NCI-H446 (cell line): Measurements from ENCODE around the gene CRYAA.

Experiments used
- DNase-seq, 2 experiments: peaks; one replicate each; lab custom pipeline; 2025; lab: John Stamatoyannopoulos, UW

Gene CRYAA

GRCh38 chr21:43203591-43203990, 34.8 kb downstream of the CRYAA start:
- DNase-seq, result no peak

GRCh38 chr21:43204638-43205037, 35.8 kb downstream of the CRYAA start:
- no peak for DNase-seq

- DNase-seq, result no peak
Measured at GRCh38 chr21:43206231-43207042, 37.6 kb downstream of the CRYAA start.

GRCh38 chr21:43207043-43207315, 38.2 kb downstream of the CRYAA start:
- DNase-seq, result no peak

- DNase-seq, result no peak
Measured at GRCh38 chr21:43207868-43208267, 39.1 kb downstream of the CRYAA start.

GRCh38 chr21:43208561-43209332, 39.9 kb downstream of the CRYAA start:
- DNase-seq, result no peak

- DNase-seq, result no peak
Measured at GRCh38 chr21:43209575-43210453, 41.0 kb downstream of the CRYAA start.

- peak in 1 of 2 experiments; percentile 20 for DNase-seq
Measured at GRCh38 chr21:43210454-43211071, 41.8 kb downstream of the CRYAA start.

GRCh38 chr21:43211072-43211759, 42.4 kb downstream of the CRYAA start:
- no peak for DNase-seq

GRCh38 chr21:43211760-43212115, 42.9 kb downstream of the CRYAA start:
- DNase-seq, result no peak
